ENCODE measurements around the gene DHRS7B.

DHRS7B gene

DNA sequence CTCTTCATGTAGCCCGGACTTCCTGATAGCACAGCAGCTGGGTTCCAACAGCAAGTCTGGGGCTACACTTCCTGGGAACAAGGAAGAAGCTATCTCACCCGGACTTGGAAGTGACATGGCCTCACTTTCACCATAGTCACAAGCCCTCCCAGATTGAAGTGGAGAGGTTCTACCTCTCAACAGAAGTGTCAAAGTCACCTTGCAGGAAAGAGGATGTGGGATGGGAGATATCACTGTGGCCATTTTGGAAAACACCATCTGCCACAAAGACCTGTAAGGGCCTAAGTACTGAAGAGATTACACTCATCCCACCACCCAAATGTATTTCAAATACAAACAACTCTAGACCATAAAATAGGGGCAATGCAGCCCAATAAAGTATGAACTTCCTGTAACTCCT lies 29.9 kb upstream of the DHRS7B start:
- Histone ChIP-seq H2BK5ac (ENCODE audit: low read depth, low read length, poor library complexity) (no peak overlapping the region), H3K79me2 (ENCODE audit: control insufficient read depth, insufficient read depth, low read length, poor library complexity) (no peaks in the 10 kb centered on the region), H3K27ac (ENCODE audit: low read depth, low read length) (no peak overlapping the region), H3K9ac (ENCODE audit: low read length) (no peak overlapping the region), H2AK5ac (ENCODE audit: low read length) (no peak overlapping the region), H3K4me2 (ENCODE audit: low read length) (no peak overlapping the region), H4K8ac (ENCODE audit: low read depth, low read length) (no peak overlapping the region), H3K4me3 (ENCODE audit: low read depth, low read length) (no peak overlapping the region), H2BK120ac (ENCODE audit: insufficient read depth, low read length, poor library complexity) (no peak overlapping the region), H3K18ac (ENCODE audit: low read length) (no peak overlapping the region), H3K23ac (ENCODE audit: low read length) (no peak overlapping the region), H3K4ac (ENCODE audit: low read depth, low read length) (no peak overlapping the region), H3K79me1 (ENCODE audit: low read length) (peaks cover 3% of the 10 kb centered on the region), H2AFZ (ENCODE audit: insufficient read depth, low read length, poor library complexity) (no peak overlapping the region), H3K36me3 (ENCODE audit: control insufficient read depth in 1 of 2, insufficient read depth in 2 of 2, low read length in 2 of 2) (no peaks in the 10 kb centered on the region), H3K9me3 (ENCODE audit: insufficient read depth, low read depth, low read length) (no peaks in the 10 kb centered on the region), H3K14ac (ENCODE audit: low read length) (no peak overlapping the region), H2BK12ac (ENCODE audit: low read length) (no peak overlapping the region), H4K12ac (ENCODE audit: low read depth, low read length) (no peak overlapping the region), H3K4me1 (ENCODE audit: control insufficient read depth in 1 of 2, insufficient read depth in 2 of 2, low read length in 2 of 2) (peaks cover 0 to 3% of the 10 kb centered on the region in 2 experiments), H3K27me3 (ENCODE audit: insufficient read depth, low read length) (no peaks in the 10 kb centered on the region), H4K91ac (ENCODE audit: low read depth, low read length) (no peak overlapping the region)
- WGBS (ENCODE audit: extremely low coverage, insufficient coverage, insufficient read length): no CpG with 5 or more reads among the region's 2 CpGs
- DNase-seq: no peak

GRCh38 chr17:21098934-21099689 lies 27.7 kb upstream of the DHRS7B start:
- Histone ChIP-seq H3K27me3 (ENCODE audit: insufficient read depth, low read length) (no peaks in the 10 kb centered on the region), H3K4me3 (ENCODE audit: low read depth, low read length) (peak overlapping the region; percentile 81), H3K9me3 (ENCODE audit: insufficient read depth, low read depth, low read length) (no peaks in the 10 kb centered on the region), H4K91ac (ENCODE audit: low read depth, low read length) (peak overlapping the region; percentile 38), H2BK5ac (ENCODE audit: low read depth, low read length, poor library complexity) (no peak overlapping the region), H3K4me2 (ENCODE audit: low read length) (peak overlapping the region; percentile 99), H3K79me2 (ENCODE audit: control insufficient read depth, insufficient read depth, low read length, poor library complexity) (no peaks in the 10 kb centered on the region), H3K14ac (ENCODE audit: low read length) (no peak overlapping the region), H3K23ac (ENCODE audit: low read length) (no peak overlapping the region), H2BK120ac (ENCODE audit: insufficient read depth, low read length, poor library complexity) (no peak overlapping the region), H3K79me1 (ENCODE audit: low read length) (peaks cover 3% of the 10 kb centered on the region), H3K4ac (ENCODE audit: low read depth, low read length) (no peak overlapping the region), H4K12ac (ENCODE audit: low read depth, low read length) (peak overlapping the region; percentile 77), H3K36me3 (ENCODE audit: control insufficient read depth in 1 of 2, insufficient read depth in 2 of 2, low read length in 2 of 2) (no peaks in the 10 kb centered on the region), H2AK5ac (ENCODE audit: low read length) (no peak overlapping the region), H2BK12ac (ENCODE audit: low read length) (no peak overlapping the region), H2AFZ (ENCODE audit: insufficient read depth, low read length, poor library complexity) (peak overlapping the region; percentile 97), H4K8ac (ENCODE audit: low read depth, low read length) (peak overlapping the region; percentile 90), H3K9ac (ENCODE audit: low read length) (peak overlapping the region; percentile 74), H3K27ac (ENCODE audit: low read depth, low read length) (no peak overlapping the region), H3K4me1 (ENCODE audit: control insufficient read depth in 1 of 2, insufficient read depth in 2 of 2, low read length in 2 of 2) (peaks cover 0 to 3% of the 10 kb centered on the region in 2 experiments), H3K18ac (ENCODE audit: low read length) (no peak overlapping the region)
- no CpG with 5 or more reads among the region's 29 CpGs for WGBS (ENCODE audit: extremely low coverage, insufficient coverage, insufficient read length)
- peak; percentile 67 to 83 for DNase-seq

GRCh38 chr17:21100636-21101035 lies 26.1 kb upstream of the DHRS7B start:
- Histone ChIP-seq H4K12ac (ENCODE audit: low read depth, low read length) (no peak overlapping the region), H3K79me2 (ENCODE audit: control insufficient read depth, insufficient read depth, low read length, poor library complexity) (no peaks in the 10 kb centered on the region), H3K18ac (ENCODE audit: low read length) (no peak overlapping the region), H2AK5ac (ENCODE audit: low read length) (no peak overlapping the region), H3K9me3 (ENCODE audit: insufficient read depth, low read depth, low read length) (no peaks in the 10 kb centered on the region), H2BK120ac (ENCODE audit: insufficient read depth, low read length, poor library complexity) (no peak overlapping the region), H3K23ac (ENCODE audit: low read length) (no peak overlapping the region), H2AFZ (ENCODE audit: insufficient read depth, low read length, poor library complexity) (no peak overlapping the region), H4K91ac (ENCODE audit: low read depth, low read length) (no peak overlapping the region), H3K9ac (ENCODE audit: low read length) (no peak overlapping the region), H3K36me3 (ENCODE audit: control insufficient read depth in 1 of 2, insufficient read depth in 2 of 2, low read length in 2 of 2) (no peaks in the 10 kb centered on the region), H4K8ac (ENCODE audit: low read depth, low read length) (no peak overlapping the region), H2BK12ac (ENCODE audit: low read length) (no peak overlapping the region), H3K4me3 (ENCODE audit: low read depth, low read length) (no peak overlapping the region), H3K4ac (ENCODE audit: low read depth, low read length) (no peak overlapping the region), H3K14ac (ENCODE audit: low read length) (no peak overlapping the region), H3K4me1 (ENCODE audit: control insufficient read depth in 1 of 2, insufficient read depth in 2 of 2, low read length in 2 of 2) (peaks cover 0 to 3% of the 10 kb centered on the region in 2 experiments), H3K4me2 (ENCODE audit: low read length) (no peak overlapping the region), H3K79me1 (ENCODE audit: low read length) (peaks cover 3% of the 10 kb centered on the region), H3K27ac (ENCODE audit: low read depth, low read length) (no peak overlapping the region), H3K27me3 (ENCODE audit: insufficient read depth, low read length) (no peaks in the 10 kb centered on the region), H2BK5ac (ENCODE audit: low read depth, low read length, poor library complexity) (no peak overlapping the region)
- no CpG with 5 or more reads among the region's 2 CpGs for whole genome bisulfite sequencing (ENCODE audit: extremely low coverage, insufficient coverage, insufficient read length)
- no peak for DNase-seq

DNA sequence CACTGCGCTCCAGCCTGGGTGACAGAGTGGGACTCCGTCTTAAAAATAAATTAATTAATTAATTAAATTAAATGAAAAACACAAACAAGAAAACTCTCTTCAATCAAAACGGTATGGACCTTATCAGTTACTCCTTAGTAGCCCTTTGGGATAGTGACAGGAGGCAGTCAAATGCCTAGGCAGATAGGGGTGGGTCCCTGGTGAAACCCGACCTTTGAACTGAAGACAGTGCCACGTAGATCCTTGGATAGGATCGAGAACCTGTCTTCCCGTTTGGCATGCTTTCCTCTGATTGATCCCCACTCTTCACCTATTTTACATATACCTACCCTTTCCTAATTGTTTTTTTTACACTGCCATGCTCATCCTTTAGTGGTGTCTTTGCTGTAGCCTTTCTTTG lies 22.2 kb upstream of the DHRS7B start:
- no CpG with 5 or more reads among the region's 7 CpGs for WGBS (ENCODE audit: extremely low coverage, insufficient coverage, insufficient read length)
- Histone ChIP-seq H3K79me1 (ENCODE audit: low read length) (no peaks in the 10 kb centered on the region), H3K18ac (ENCODE audit: low read length) (no peak overlapping the region), H3K36me3 (ENCODE audit: control insufficient read depth in 1 of 2, insufficient read depth in 2 of 2, low read length in 2 of 2) (no peaks in the 10 kb centered on the region), H3K9me3 (ENCODE audit: insufficient read depth, low read depth, low read length) (no peaks in the 10 kb centered on the region), H3K27me3 (ENCODE audit: insufficient read depth, low read length) (no peaks in the 10 kb centered on the region), H3K4me1 (ENCODE audit: control insufficient read depth in 1 of 2, insufficient read depth in 2 of 2, low read length in 2 of 2) (peaks cover 0 to 1% of the 10 kb centered on the region in 2 experiments), H3K9ac (ENCODE audit: low read length) (no peak overlapping the region), H3K4me2 (ENCODE audit: low read length) (no peak overlapping the region), H2AFZ (ENCODE audit: insufficient read depth, low read length, poor library complexity) (no peak overlapping the region), H2BK12ac (ENCODE audit: low read length) (no peak overlapping the region), H3K23ac (ENCODE audit: low read length) (no peak overlapping the region), H3K14ac (ENCODE audit: low read length) (no peak overlapping the region), H4K91ac (ENCODE audit: low read depth, low read length) (no peak overlapping the region), H2BK5ac (ENCODE audit: low read depth, low read length, poor library complexity) (no peak overlapping the region), H3K4ac (ENCODE audit: low read depth, low read length) (no peak overlapping the region), H3K79me2 (ENCODE audit: control insufficient read depth, insufficient read depth, low read length, poor library complexity) (no peaks in the 10 kb centered on the region), H2BK120ac (ENCODE audit: insufficient read depth, low read length, poor library complexity) (no peak overlapping the region), H4K12ac (ENCODE audit: low read depth, low read length) (no peak overlapping the region), H3K4me3 (ENCODE audit: low read depth, low read length) (no peak overlapping the region), H4K8ac (ENCODE audit: low read depth, low read length) (no peak overlapping the region), H3K27ac (ENCODE audit: low read depth, low read length) (no peak overlapping the region), H2AK5ac (ENCODE audit: low read length) (no peak overlapping the region)
- no peak for DNase-seq
